ENCODE measurements around the gene ROBO1. TPM values are rescaled to one million over a fixed set of nuclear protein-coding genes. Genes with fewer than 3 reads are reported as not detected.

The ROBO1 gene
- total RNA-seq, 1 donor from 2014 or later: 66.5 TPM

DNA sequence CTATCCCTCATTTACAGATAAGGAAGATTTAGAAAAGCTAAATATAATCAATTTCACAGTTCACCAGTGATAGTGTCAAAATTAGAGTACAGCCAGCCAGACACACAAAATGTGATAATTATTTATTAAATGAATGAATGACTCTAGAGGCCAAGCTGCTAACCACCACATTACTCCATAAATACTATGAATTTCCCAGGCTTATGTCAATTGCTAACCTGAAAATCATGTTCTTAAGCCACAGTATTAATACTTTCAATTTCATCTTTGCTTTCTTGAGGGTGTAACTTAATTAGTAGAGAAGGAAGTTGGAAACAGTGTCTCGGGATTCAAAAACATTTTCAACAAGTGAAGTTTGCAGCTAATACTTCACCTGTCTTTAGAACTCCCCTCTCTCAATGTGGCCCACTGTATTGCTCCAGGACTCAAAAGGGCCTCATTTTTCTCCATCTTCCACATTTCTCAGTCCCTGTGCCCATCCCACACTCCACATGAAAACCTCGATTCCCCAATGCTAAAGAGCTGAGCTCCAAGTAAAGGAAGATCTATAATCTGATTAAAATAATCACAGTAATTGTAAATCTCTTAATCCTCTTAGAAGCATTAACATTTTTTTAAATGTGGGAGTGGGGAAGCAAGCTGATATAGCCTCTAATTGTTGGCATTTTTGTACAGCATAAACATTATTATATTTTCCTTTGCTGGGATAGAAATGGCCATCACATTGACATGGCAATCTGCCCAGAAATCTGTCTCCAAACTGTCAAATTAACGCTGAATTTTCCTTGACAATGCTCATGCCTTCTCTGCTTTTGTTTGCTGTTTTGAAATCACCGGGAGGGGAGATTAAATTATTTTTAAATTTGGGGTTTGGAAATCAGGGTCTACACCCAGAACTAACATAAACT lies 765.1 kb downstream of the ROBO1 start:
- TF ChIP-seq, protein P1, sequence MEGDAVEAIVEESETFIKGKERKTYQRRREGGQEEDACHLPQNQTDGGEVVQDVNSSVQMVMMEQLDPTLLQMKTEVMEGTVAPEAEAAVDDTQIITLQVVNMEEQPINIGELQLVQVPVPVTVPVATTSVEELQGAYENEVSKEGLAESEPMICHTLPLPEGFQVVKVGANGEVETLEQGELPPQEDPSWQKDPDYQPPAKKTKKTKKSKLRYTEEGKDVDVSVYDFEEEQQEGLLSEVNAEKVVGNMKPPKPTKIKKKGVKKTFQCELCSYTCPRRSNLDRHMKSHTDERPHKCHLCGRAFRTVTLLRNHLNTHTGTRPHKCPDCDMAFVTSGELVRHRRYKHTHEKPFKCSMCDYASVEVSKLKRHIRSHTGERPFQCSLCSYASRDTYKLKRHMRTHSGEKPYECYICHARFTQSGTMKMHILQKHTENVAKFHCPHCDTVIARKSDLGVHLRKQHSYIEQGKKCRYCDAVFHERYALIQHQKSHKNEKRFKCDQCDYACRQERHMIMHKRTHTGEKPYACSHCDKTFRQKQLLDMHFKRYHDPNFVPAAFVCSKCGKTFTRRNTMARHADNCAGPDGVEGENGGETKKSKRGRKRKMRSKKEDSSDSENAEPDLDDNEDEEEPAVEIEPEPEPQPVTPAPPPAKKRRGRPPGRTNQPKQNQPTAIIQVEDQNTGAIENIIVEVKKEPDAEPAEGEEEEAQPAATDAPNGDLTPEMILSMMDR (IDR thresholded peaks at IDR 0.05): no peak
- TF ChIP-seq POLR2A (IDR thresholded peaks at IDR 0.05): no peak
- TF ChIP-seq POLR2AphosphoS5 (IDR thresholded peaks at IDR 0.05; ENCODE audit: insufficient read depth in 1 of 2, low read depth in 1 of 2): no peak
- no peak overlapping the region for H3K4me3 ChIP-seq
- no peaks in the 10 kb centered on the region for H3K9me3 ChIP-seq
- DNase-seq (ENCODE audit: extremely low spot score in 2 of 2): no peak
- H3K4me1 ChIP-seq: peaks cover 9% of the 10 kb centered on the region
- H3K27me3 ChIP-seq: no peaks in the 10 kb centered on the region
- intact Hi-C loops (cut with DNase I): no loop called here
- H3K27ac ChIP-seq: no peak overlapping the region
- no peaks in the 10 kb centered on the region for H3K36me3 ChIP-seq

DNA sequence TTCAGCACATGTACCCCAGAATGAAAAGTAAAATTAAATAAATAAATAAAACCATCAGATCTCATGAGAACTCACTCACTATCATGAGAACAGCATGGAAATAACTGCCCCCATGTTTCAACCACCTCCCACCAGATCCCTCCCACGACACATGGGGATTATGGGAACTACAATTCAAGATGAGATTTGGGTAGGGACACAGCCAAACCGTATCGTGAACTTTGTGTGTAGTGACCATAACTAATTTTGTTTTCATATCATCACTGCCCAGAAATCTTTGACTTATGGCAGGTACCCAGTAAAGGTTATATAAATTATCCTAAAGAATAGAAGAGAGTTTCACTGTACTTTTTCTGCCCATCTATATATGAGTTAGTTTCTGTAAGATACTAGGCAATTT lies 766.5 kb downstream of the ROBO1 start:
- no peak overlapping the region for H3K27ac ChIP-seq

DNA sequence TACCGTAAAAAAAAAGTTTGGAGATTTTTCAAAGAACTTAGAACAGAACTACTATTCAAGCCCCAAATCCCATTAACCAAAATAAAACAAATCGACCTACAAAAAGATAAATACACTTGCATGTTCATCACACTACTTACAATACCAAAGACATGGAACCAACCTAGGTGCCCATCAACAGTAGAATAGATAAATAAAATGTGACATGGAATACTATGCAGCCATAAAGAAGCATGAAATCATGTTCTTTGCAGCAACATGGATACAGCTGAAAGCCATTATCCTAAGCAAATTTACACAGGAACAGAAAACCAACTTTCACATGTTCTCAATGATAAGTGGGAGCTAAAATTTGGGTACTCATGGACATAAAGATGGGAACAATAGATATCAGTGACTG lies 768.7 kb downstream of the ROBO1 start:
- H3K27me3 ChIP-seq: no peaks in the 10 kb centered on the region
- TF ChIP-seq POLR2A (IDR thresholded peaks at IDR 0.05): no peak
- TF ChIP-seq POLR2AphosphoS5 (IDR thresholded peaks at IDR 0.05; ENCODE audit: insufficient read depth in 1 of 2, low read depth in 1 of 2): no peak
- TF ChIP-seq, protein P1 (IDR thresholded peaks at IDR 0.05): no peak
- DNase-seq (ENCODE audit: extremely low spot score in 2 of 2): no peak
- H3K4me1 ChIP-seq: peaks cover 9% of the 10 kb centered on the region
- no peak overlapping the region for H3K4me3 ChIP-seq
- H3K9me3 ChIP-seq: no peaks in the 10 kb centered on the region
- no peaks in the 10 kb centered on the region for H3K36me3 ChIP-seq
- intact Hi-C loops (cut with DNase I): no loop called here
- no peak overlapping the region for H3K27ac ChIP-seq

More for the DNA sequence above, 766.5 kb downstream of the ROBO1 start:
- H3K4me1 ChIP-seq: peaks cover 9% of the 10 kb centered on the region
- no peaks in the 10 kb centered on the region for H3K36me3 ChIP-seq
- H3K4me3 ChIP-seq: no peak overlapping the region
- intact Hi-C loops (cut with DNase I): no loop called here
- TF ChIP-seq POLR2AphosphoS5 (IDR thresholded peaks at IDR 0.05; ENCODE audit: insufficient read depth in 1 of 2, low read depth in 1 of 2): no peak
- TF ChIP-seq POLR2A (IDR thresholded peaks at IDR 0.05): no peak
- TF ChIP-seq, protein P1 (IDR thresholded peaks at IDR 0.05): no peak
- H3K27me3 ChIP-seq: no peaks in the 10 kb centered on the region
- no peaks in the 10 kb centered on the region for H3K9me3 ChIP-seq
- DNase-seq (ENCODE audit: extremely low spot score in 2 of 2): no peak

- no peak for DNase-seq (ENCODE audit: extremely low spot score in 2 of 2)
- intact Hi-C loops (cut with DNase I): no loop called here
- Histone ChIP-seq H3K9me3 (no peaks in the 10 kb centered on the region), H3K4me3 (no peak overlapping the region), H3K4me1 (no peaks in the 10 kb centered on the region), H3K27ac (no peak overlapping the region), H3K27me3 (no peaks in the 10 kb centered on the region), H3K36me3 (no peaks in the 10 kb centered on the region)
- TF ChIP-seq POLR2AphosphoS5 (IDR thresholded peaks at IDR 0.05; ENCODE audit: insufficient read depth in 1 of 2, low read depth in 1 of 2): no peak
These were observed 772.7 kb downstream of the ROBO1 start for GRCh38 chr3:78995087-78995486.

DNA sequence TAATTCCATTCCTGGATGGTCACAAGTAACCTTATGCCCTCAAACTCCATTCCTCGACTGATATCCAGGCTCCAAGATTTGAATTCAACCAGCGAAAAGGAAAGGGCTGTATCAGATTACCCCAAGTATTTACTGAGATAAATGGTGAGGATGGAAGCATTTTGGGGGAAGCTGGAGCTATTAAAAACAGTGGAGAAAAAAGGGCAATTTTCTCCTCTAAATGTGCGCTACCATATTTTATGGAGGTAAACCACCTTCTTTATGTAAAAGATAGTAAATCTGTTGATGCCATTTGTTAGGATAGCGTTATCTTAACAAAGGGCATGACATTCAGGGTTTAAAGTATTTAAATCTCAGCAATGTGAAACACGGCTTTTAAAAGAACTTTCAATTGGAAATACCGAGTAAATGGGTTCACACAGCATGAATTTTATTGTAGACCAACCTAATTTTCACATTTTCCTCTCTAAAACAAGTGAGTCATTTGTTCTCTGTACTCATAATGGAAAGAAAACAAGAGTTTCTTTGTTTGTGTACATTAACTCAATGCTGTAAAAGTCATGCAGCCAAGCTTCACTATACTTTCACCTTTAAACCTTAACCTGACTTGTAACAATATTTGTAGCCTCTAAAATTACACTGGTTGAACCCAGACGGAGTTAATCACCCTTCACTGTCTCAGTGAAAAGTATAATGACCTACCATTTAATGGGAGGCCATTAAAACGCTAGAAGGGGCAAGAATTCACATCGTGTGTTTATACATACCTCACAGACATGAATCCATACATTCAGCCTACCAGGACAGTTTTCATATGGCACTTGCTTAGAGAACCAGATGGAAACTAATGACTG lies 773.4 kb downstream of the ROBO1 start:
- H3K27ac ChIP-seq: no peak overlapping the region
- intact Hi-C loops (cut with DNase I): no loop called here
- H3K4me3 ChIP-seq: no peak overlapping the region
- no peaks in the 10 kb centered on the region for H3K27me3 ChIP-seq
- TF ChIP-seq POLR2A (IDR thresholded peaks at IDR 0.05): no peak
- no peaks in the 10 kb centered on the region for H3K9me3 ChIP-seq
- no peaks in the 10 kb centered on the region for H3K36me3 ChIP-seq
- no peaks in the 10 kb centered on the region for H3K4me1 ChIP-seq
- DNase-seq (ENCODE audit: extremely low spot score in 2 of 2): no peak

Data from vagina (tissue), 2 donors.